Upper lobe of right lung (tissue), 1 donor: ENCODE data around the gene UBR3. TPM values are rescaled to one million over a fixed set of nuclear protein-coding genes. Genes with fewer than 3 reads are reported as not detected.

Experiments
- ATAC-seq: fragments of 200-7000 bp; cut with Tn5 transposase; one replicate; pipeline ENCODE4 v1.9.1; 2020; ENCODE audit warnings: mild to moderate bottlenecking, moderate library complexity
- DNase-seq: peaks from one replicate; pipeline ENCODE4 v3.0.0-alpha.2; 2020
- H3K27ac ChIP-seq: fragments of 200-600 bp; one replicate; pipeline ENCODE4 v1.8.0; 2022
- H3K27me3 ChIP-seq: fragments of 200-600 bp; one replicate; pipeline ENCODE4 v1.8.0; 2022; ENCODE audit warnings: mild to moderate bottlenecking
- H3K36me3 ChIP-seq: fragments of 200-600 bp; one replicate; pipeline ENCODE4 v1.8.0; 2022
- H3K4me1 ChIP-seq: fragments of 200-600 bp; one replicate; pipeline ENCODE4 v1.8.0; 2022
- H3K4me3 ChIP-seq: fragments of 200-600 bp; one replicate; pipeline ENCODE4 v1.8.0; 2022; ENCODE audit warnings: mild to moderate bottlenecking
- H3K9me3 ChIP-seq: fragments of 200-600 bp; one replicate; pipeline ENCODE4 v1.8.0; 2022
- CTCF ChIP-seq: fragments of 200-600 bp; IDR thresholded peaks from one replicate; pipeline ENCODE4 v1.8.0; 2022; ENCODE audit warnings: antibody characterized with exemption
- intact Hi-C: fragments of 100-400 bp; cut with DNase I; formaldehyde crosslinking; loops from one replicate; pipeline ENCODE4 v1.11.0; 2022
- total RNA-seq: library from RNA; stranded (reverse); fragmentation: NEBNext Ultra II Directional; extraction: Animal tissue kit (Norgen Biotek cat#: 25700); gene quantifications from one replicate; pipeline ENCODE4 v1.2.1, GENCODE V29; 2021
- donor health status: DM: no; HTN: yes; CAD: no; lungs with severe emphysema.

Gene UBR3
- total RNA-seq, 1 donor from 2014 or later = 42.8 TPM

- Histone ChIP-seq H3K27ac (no peak overlapping the region), H3K9me3 (no peaks in the 10 kb centered on the region), H3K36me3 (peaks cover 6% of the 10 kb centered on the region), H3K27me3 (no peaks in the 10 kb centered on the region), H3K4me1 (no peaks in the 10 kb centered on the region), H3K4me3 (no peak overlapping the region)
- ATAC-seq (no peak), DNase-seq (no peak)
- intact Hi-C loops = no loop called here
- no peak for TF ChIP-seq CTCF
Observed at GRCh38 chr2:170017860-170018532, 190.7 kb downstream of the UBR3 start.

- no peak for TF ChIP-seq CTCF
- no peak for DNase-seq
- ATAC-seq = no peak
- intact Hi-C loops = no loop called here
- Histone ChIP-seq H3K4me1 (no peaks in the 10 kb centered on the region), H3K4me3 (no peak overlapping the region), H3K27me3 (no peaks in the 10 kb centered on the region), H3K36me3 (peaks cover 5% of the 10 kb centered on the region), H3K27ac (no peak overlapping the region), H3K9me3 (no peaks in the 10 kb centered on the region)
Observed at GRCh38 chr2:170019060-170019805, 192.0 kb downstream of the UBR3 start.

DNA sequence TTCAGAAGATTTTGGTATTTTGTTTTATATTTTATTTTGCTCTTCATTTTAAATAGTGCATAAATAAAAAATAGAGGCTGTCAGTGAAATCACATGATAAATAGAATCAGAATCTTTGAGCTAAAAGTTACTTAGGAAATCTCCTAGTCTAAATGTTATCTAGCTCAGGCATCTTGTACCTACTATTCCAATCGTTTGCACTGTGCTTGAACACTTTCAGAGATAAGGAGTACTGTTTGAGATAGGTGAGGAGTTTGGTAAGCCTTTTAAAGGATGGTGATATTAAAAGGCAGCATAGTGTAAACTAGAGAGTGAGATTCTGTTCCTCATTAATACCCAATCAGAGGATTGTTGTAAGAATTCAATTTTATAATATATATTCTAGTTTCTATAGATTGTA is 193.5 kb downstream of the UBR3 start:
- DNase-seq = no peak
- no peak for TF ChIP-seq CTCF
- Histone ChIP-seq H3K27me3 (no peaks in the 10 kb centered on the region), H3K27ac (no peak overlapping the region), H3K36me3 (peaks cover 2% of the 10 kb centered on the region), H3K9me3 (no peaks in the 10 kb centered on the region), H3K4me1 (no peaks in the 10 kb centered on the region), H3K4me3 (no peak overlapping the region)
- no peak for ATAC-seq
- intact Hi-C loops = no loop called here

- Histone ChIP-seq H3K36me3 (peaks cover 2% of the 10 kb centered on the region), H3K27me3 (no peaks in the 10 kb centered on the region), H3K4me1 (no peaks in the 10 kb centered on the region), H3K4me3 (no peak overlapping the region), H3K9me3 (no peaks in the 10 kb centered on the region), H3K27ac (no peak overlapping the region)
- TF ChIP-seq CTCF = no peak
- DNase-seq = no peak
- intact Hi-C loops = no loop called here
- no peak for ATAC-seq
Observed at GRCh38 chr2:170022692-170023091, 195.4 kb downstream of the UBR3 start.

- TF ChIP-seq CTCF = no peak
Observed at GRCh38 chr2:170024721-170025120, 197.5 kb downstream of the UBR3 start.

More at GRCh38 chr2:170024721-170025120, 197.5 kb downstream of the UBR3 start:
- H3K4me1 ChIP-seq = no peaks in the 10 kb centered on the region
- no peaks in the 10 kb centered on the region for H3K27me3 ChIP-seq
- ATAC-seq = no peak
- no peaks in the 10 kb centered on the region for H3K9me3 ChIP-seq
- no peak overlapping the region for H3K4me3 ChIP-seq
- no peak overlapping the region for H3K27ac ChIP-seq
- intact Hi-C loops = no loop called here
- peaks cover 10% of the 10 kb centered on the region for H3K36me3 ChIP-seq
- no peak for DNase-seq
